Stomach (tissue), 9 donors: ENCODE results near the gene TJP1. TPM values are rescaled to one million over a fixed set of nuclear protein-coding genes. Genes with fewer than 3 reads are reported as not detected.
A peak's percentile ranks its signal among the peaks of the same experiment; 100 is the strongest.

Experiments used
- DNase-seq, 2 donors: peaks; one replicate each; pipeline versions ENCODE4 v3.0.0 to v3.0.0-alpha.2; 2013 to 2019
- H3K27ac ChIP-seq, 5 donors: fragments of 200-600 bp in 4 of 5; sonication (generic) in 4 of 5; one replicate each; pipeline ENCODE4 v1.5.1; 2013 to 2019; ENCODE audit warnings: mild to moderate bottlenecking in 1 of 5, moderate library complexity in 1 of 5
- H3K27me3 ChIP-seq, 3 donors: fragments of 200-600 bp; sonication (generic); one replicate each; pipeline ENCODE4 v1.5.1; 2017 to 2019; ENCODE audit warnings: mixed run types in 1 of 3
- H3K36me3 ChIP-seq, 4 donors: fragments of 200-600 bp; sonication (generic); 1 replicate in 3 of 4; 2 replicates in 1 of 4; pipeline ENCODE4 v1.5.1; 2016 to 2019
- H3K4me1 ChIP-seq, 4 donors: fragments of 200-600 bp; sonication (generic); one replicate each; pipeline ENCODE4 v1.5.1; 2016 to 2019
- H3K4me3 ChIP-seq, 4 donors: fragments of 200-600 bp; sonication (generic) in 3 of 4; one replicate each; pipeline ENCODE4 v1.5.1; 2016 to 2019; ENCODE audit warnings: mild to moderate bottlenecking in 1 of 4
- H3K9me3 ChIP-seq, 4 donors: fragments of 200-600 bp; sonication (generic); one replicate each; pipeline ENCODE4 v1.5.1; 2016 to 2019
- EP300 ChIP-seq: sonication (generic); formaldehyde crosslinking; IDR thresholded peaks from one replicate; pipeline ENCODE4 v1.6.1; 2017; ENCODE audit warnings: antibody characterized with exemption
- POLR2A ChIP-seq, 4 donors: fragments of 450-650 bp; IDR thresholded peaks; one replicate each; pipeline ENCODE4 v1.6.1; 2016; ENCODE audit warnings: antibody characterized with exemption in 4 of 4, control low read depth in 2 of 4, mild to moderate bottlenecking in 1 of 4, moderate library complexity in 1 of 4
- POLR2AphosphoS5 ChIP-seq, 3 donors: sonication (generic); formaldehyde crosslinking; IDR thresholded peaks; one replicate each; pipeline ENCODE4 v1.6.1; 2016; ENCODE audit warnings: antibody characterized with exemption in 3 of 3
- WGBS, 5 donors: extraction: QIAGEN DNeasy Blood & Tissue Kit in 3 of 5; methylation state at CpG; one replicate each; pipeline versions ENCODE4 v1.1.5 to v1.1.7; 2013 to 2018; 5-methylcytosine and 5-hydroxymethylcytosine counted together
- intact Hi-C: fragments of 100-400 bp; cut with DNase I; formaldehyde crosslinking; loops from one replicate; pipeline ENCODE4 v1.15.1; 2023; ENCODE audit warnings: low total_unique reads
- polyA plus RNA-seq, 3 donors: library from polyadenylated mRNA; stranded (reverse); fragments of 200-250 nt; gene quantifications; one replicate each; pipeline ENCODE4 v1.2.3, GENCODE V29; 2013
- total RNA-seq, 5 donors: library from RNA; depleted of rRNA; stranded (reverse); fragments of >200 nt; gene quantifications; one replicate each; pipeline versions ENCODE4 v1.1.0 to v1.2.3, GENCODE V29; 2014 to 2016
- TF ChIP-seq, protein P1 (sequence below), 7 experiments: fragments of 450-650 bp in 4 of 7; fragments of 200-600 bp in 3 of 7; sonication (generic) in 3 of 7; IDR thresholded peaks; one replicate each; pipeline ENCODE4 v1.5.1; 2016 to 2019; ENCODE audit warnings: antibody characterized with exemption in 7 of 7, control low read depth in 2 of 7, mild to moderate bottlenecking in 1 of 7
- donor health status: healthy with polysubstance abuse.
- donor health status: Bipolar disorder and iron deficiency.
- donor health status: healthy.

Gene TJP1
- total and polyA plus RNA-seq, 8 donors, result 12.3 to 167 (median 70.7) TPM

DNA sequence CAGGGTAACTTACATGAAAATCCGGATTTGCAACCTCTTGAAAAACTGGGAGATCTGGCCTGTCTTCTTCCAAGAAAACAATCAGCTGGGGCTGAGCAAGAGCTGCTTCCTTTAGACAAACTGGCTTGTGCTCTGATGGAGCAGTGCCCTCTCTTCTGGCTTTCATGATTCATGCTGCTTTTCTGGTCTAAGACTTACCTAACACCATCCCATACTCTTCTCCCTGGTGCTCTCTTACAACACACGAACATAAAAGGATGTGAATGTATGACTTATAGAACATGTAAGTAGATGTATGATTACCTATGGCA, 9.9 kb downstream of the TJP1 start:
- peak in 1 of 2 donors; percentile 54 for DNase-seq

GRCh38 chr15:29811691-29812383, 10.4 kb downstream of the TJP1 start:
- H3K36me3 ChIP-seq, result no peaks in the 10 kb centered on the region
- no peaks in the 10 kb centered on the region for H3K9me3 ChIP-seq
- intact Hi-C loops, result no loop called here
- H3K4me3 ChIP-seq, result no peak overlapping the region
- peaks cover 23 to 78% (median 60%) of the 10 kb centered on the region in 4 donors for H3K4me1 ChIP-seq
- no peak for TF ChIP-seq POLR2AphosphoS5 (IDR thresholded peaks at IDR 0.05)
- no peak for TF ChIP-seq EP300
- TF ChIP-seq POLR2A (IDR thresholded peaks at IDR 0.05), result no peak
- TF ChIP-seq, protein P1, sequence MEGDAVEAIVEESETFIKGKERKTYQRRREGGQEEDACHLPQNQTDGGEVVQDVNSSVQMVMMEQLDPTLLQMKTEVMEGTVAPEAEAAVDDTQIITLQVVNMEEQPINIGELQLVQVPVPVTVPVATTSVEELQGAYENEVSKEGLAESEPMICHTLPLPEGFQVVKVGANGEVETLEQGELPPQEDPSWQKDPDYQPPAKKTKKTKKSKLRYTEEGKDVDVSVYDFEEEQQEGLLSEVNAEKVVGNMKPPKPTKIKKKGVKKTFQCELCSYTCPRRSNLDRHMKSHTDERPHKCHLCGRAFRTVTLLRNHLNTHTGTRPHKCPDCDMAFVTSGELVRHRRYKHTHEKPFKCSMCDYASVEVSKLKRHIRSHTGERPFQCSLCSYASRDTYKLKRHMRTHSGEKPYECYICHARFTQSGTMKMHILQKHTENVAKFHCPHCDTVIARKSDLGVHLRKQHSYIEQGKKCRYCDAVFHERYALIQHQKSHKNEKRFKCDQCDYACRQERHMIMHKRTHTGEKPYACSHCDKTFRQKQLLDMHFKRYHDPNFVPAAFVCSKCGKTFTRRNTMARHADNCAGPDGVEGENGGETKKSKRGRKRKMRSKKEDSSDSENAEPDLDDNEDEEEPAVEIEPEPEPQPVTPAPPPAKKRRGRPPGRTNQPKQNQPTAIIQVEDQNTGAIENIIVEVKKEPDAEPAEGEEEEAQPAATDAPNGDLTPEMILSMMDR (IDR thresholded peaks at IDR 0.05), result no peak
- no peak overlapping the region for H3K27ac ChIP-seq
- 24 to 55% (median 30%) methylated on average over 2 of the region's 2 CpGs for WGBS, 5 donors
- DNase-seq, result no peak
- H3K27me3 ChIP-seq, result no peaks in the 10 kb centered on the region

More for the DNA sequence above, 9.9 kb downstream of the TJP1 start:
- no peaks in the 10 kb centered on the region for H3K36me3 ChIP-seq
- intact Hi-C loops, result no loop called here
- H3K9me3 ChIP-seq, result no peaks in the 10 kb centered on the region
- H3K4me1 ChIP-seq, result peaks cover 23 to 78% (median 60%) of the 10 kb centered on the region in 4 donors
- H3K27ac ChIP-seq, result no peak overlapping the region
- H3K4me3 ChIP-seq, result no peak overlapping the region
- WGBS, 5 donors, result 27 to 55% (median 29%) methylated on average over 2 of the region's 2 CpGs
- no peak for TF ChIP-seq POLR2A (IDR thresholded peaks at IDR 0.05)
- TF ChIP-seq, protein P1 (IDR thresholded peaks at IDR 0.05), result no peak
- TF ChIP-seq EP300, result no peak
- TF ChIP-seq POLR2AphosphoS5 (IDR thresholded peaks at IDR 0.05), result no peak
- H3K27me3 ChIP-seq, result no peaks in the 10 kb centered on the region

DNA sequence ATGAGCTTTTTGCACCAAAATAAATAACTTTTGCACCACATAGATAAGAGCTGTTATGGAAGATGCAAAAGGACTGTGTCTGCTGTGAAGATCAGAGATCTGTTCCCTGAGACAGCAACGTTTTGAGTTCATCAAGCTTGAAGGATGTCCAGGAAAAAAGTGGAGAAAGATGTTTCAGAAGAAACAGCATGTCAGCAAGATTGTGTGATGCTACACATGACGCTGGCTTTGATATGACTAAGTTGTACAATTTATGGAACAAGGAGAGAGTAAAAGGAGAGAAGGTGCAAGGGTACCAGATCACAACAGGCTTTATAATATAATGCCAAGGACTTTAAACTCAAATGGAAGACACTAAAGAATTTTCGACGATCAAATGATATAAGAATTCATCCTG, 16.6 kb downstream of the TJP1 start:
- TF ChIP-seq EP300 (no peak), POLR2A (IDR thresholded peaks at IDR 0.05) (no peak), POLR2AphosphoS5 (IDR thresholded peaks at IDR 0.05) (no peak)
- TF ChIP-seq, protein P1 (IDR thresholded peaks at IDR 0.05), result no peak
- Histone ChIP-seq H3K27ac (no peak overlapping the region), H3K4me1 (peaks cover 13 to 77% (median 46%) of the 10 kb centered on the region in 4 donors), H3K9me3 (no peaks in the 10 kb centered on the region), H3K4me3 (no peak overlapping the region), H3K27me3 (no peaks in the 10 kb centered on the region), H3K36me3 (no peaks in the 10 kb centered on the region)
- DNase-seq, result no peak
- 77 to 83% (median 79%) methylated on average over 4 of the region's 4 CpGs for WGBS, 5 donors
- intact Hi-C loops, result no loop called here

- Histone ChIP-seq H3K36me3 (no peaks in the 10 kb centered on the region), H3K27me3 (no peaks in the 10 kb centered on the region), H3K4me3 (no peak overlapping the region), H3K4me1 (peaks cover 13 to 77% (median 46%) of the 10 kb centered on the region in 4 donors), H3K9me3 (no peaks in the 10 kb centered on the region), H3K27ac (peak overlapping the region in 2 of 5 donors; percentile 2 to 17)
- DNase-seq, result peak in 1 of 2 donors; percentile 68
- intact Hi-C loops, result no loop called here
- TF ChIP-seq POLR2AphosphoS5 (IDR thresholded peaks at IDR 0.05) (peak in 1 of 3 donors; percentile 34), EP300 (no peak)
- 12 to 35% (median 26%) methylated on average over 1 of the region's 1 CpG for WGBS, 5 donors
These were observed 17.1 kb downstream of the TJP1 start for GRCh38 chr15:29805043-29805707.
